GM23338 (cell line): ENCODE results near the gene PDIA2. TPM values are rescaled to one million over a fixed set of nuclear protein-coding genes. Genes with fewer than 3 reads are reported as not detected.
"Not testable (repeated sequence)": the region's sequence is repeated elsewhere in the genome, so short reads cannot be mapped to it uniquely, and the experiment has no call there.

ENCODE experiments used
- ATAC-seq: fragments of 200-7000 bp; cut with Tn5 transposase; 3 replicates; pipeline ENCODE4 v1.9.1; 2020
- DNase-seq: peaks from one replicate; pipeline ENCODE4 v3.0.0-alpha.2; 2015; ENCODE audit warnings: low spot score
- H2AFZ ChIP-seq: fragments of 200-600 bp; sonication (generic); 2 replicates; pipeline ENCODE4 v1.8.0; 2016; ENCODE audit warnings: antibody characterized with exemption, mild to moderate bottlenecking, moderate library complexity
- H3F3A ChIP-seq: fragments of 200-600 bp; sonication (generic); replicated peaks from 2 replicates; pipeline ENCODE4 v1.8.0; 2017; ENCODE audit warnings: antibody characterized with exemption, mixed run types, low read depth
- H3K27ac ChIP-seq: fragments of 200-600 bp; sonication (generic); 2 replicates; pipeline ENCODE4 v1.6.1; 2016; ENCODE audit warnings: low read depth
- H3K27me3 ChIP-seq: fragments of 200-600 bp; sonication (generic); 2 replicates; pipeline ENCODE4 v1.8.0; 2016; ENCODE audit warnings: mild to moderate bottlenecking, mixed run types, moderate library complexity; ENCODE audit not compliant: insufficient read depth
- H3K36me3 ChIP-seq: fragments of 200-600 bp; sonication (generic); 2 replicates; pipeline ENCODE4 v1.8.0; 2016; ENCODE audit warnings: mild to moderate bottlenecking; ENCODE audit not compliant: insufficient read depth
- H3K4me1 ChIP-seq: fragments of 200-600 bp; sonication (generic); 2 replicates; pipeline ENCODE4 v1.8.0; 2016; ENCODE audit warnings: mild to moderate bottlenecking, moderate library complexity; ENCODE audit not compliant: insufficient read depth
- H3K4me2 ChIP-seq: fragments of 200-600 bp; sonication (generic); 2 replicates; pipeline ENCODE4 v1.7.1; 2017; ENCODE audit warnings: mixed run types
- H3K4me3 ChIP-seq: fragments of 200-600 bp; sonication (generic); 2 replicates; pipeline ENCODE4 v1.6.1; 2016; ENCODE audit warnings: mixed run types
- H3K79me2 ChIP-seq: fragments of 200-600 bp; sonication (generic); replicated peaks from 2 replicates; pipeline ENCODE4 v1.8.0; 2017; ENCODE audit warnings: mild to moderate bottlenecking; ENCODE audit not compliant: insufficient read depth
- H3K9me2 ChIP-seq: fragments of 200-600 bp; sonication (generic); 2 replicates; pipeline ENCODE4 v1.8.0; 2017; ENCODE audit not compliant: insufficient read depth
- H4K20me1 ChIP-seq: fragments of 200-600 bp; sonication (generic); replicated peaks from 2 replicates; pipeline ENCODE4 v1.8.0; 2017; ENCODE audit warnings: mild to moderate bottlenecking; ENCODE audit not compliant: insufficient read depth
- H3K27ac Mint-ChIP-seq: 2 replicates; pipeline ENCODE4 v1.8.0; 2020; ENCODE audit warnings: inconsistent platforms, mild to moderate bottlenecking, moderate library complexity, mixed read lengths
- H3K27me3 Mint-ChIP-seq: 3 replicates; pipeline ENCODE4 v1.8.0; 2022; ENCODE audit warnings: low read depth, mild to moderate bottlenecking, moderate library complexity, mixed read lengths, inconsistent platforms; ENCODE audit not compliant: insufficient read depth, poor library complexity
- H3K36me3 Mint-ChIP-seq: 3 replicates; pipeline ENCODE4 v1.8.0; 2021; ENCODE audit warnings: low read depth, mild to moderate bottlenecking, inconsistent platforms, moderate library complexity, mixed read lengths
- H3K4me1 Mint-ChIP-seq: 3 replicates; pipeline ENCODE4 v1.8.0; 2020; ENCODE audit warnings: mild to moderate bottlenecking, inconsistent platforms, mixed read lengths
- H3K4me3 Mint-ChIP-seq: 3 replicates; pipeline ENCODE4 v1.8.0; 2021; ENCODE audit warnings: moderate library complexity, mild to moderate bottlenecking, inconsistent platforms, mixed read lengths
- H3K9me3 Mint-ChIP-seq: 3 replicates; pipeline ENCODE4 v1.8.0; 2020; ENCODE audit warnings: moderate library complexity, mild to moderate bottlenecking, inconsistent platforms, mixed read lengths
- CREB1 ChIP-seq: fragments of 250-450 bp; sonication (Bioruptor Pico); IDR thresholded peaks from 2 replicates; pipeline ENCODE4 v1.5.0; 2020; ENCODE audit warnings: low read depth, mild to moderate bottlenecking, moderate library complexity
- ETS1 ChIP-seq: IDR thresholded peaks from 2 replicates; pipeline ENCODE4 v1.6.1; 2016; ENCODE audit warnings: antibody characterized with exemption
- EZH2 ChIP-seq: fragments of 200-600 bp; sonication (generic); IDR thresholded peaks from one replicate; pipeline ENCODE4 v1.8.0; 2017; ENCODE audit warnings: antibody characterized with exemption, mild to moderate bottlenecking, low read depth; ENCODE audit not compliant: unreplicated experiment
- EZH2phosphoT487 ChIP-seq: fragments of 200-600 bp; sonication (generic); IDR thresholded peaks from one replicate; pipeline ENCODE4 v1.8.1; 2018; ENCODE audit warnings: antibody characterized with exemption; ENCODE audit not compliant: unreplicated experiment
- JUNB ChIP-seq: IDR thresholded peaks from one replicate; pipeline ENCODE4 v1.6.1; 2016; ENCODE audit warnings: antibody characterized with exemption; ENCODE audit not compliant: unreplicated experiment
- POLR2AphosphoS5 ChIP-seq: IDR thresholded peaks from 2 replicates; pipeline ENCODE4 v1.6.1; 2016; ENCODE audit warnings: antibody characterized with exemption, low read depth
- REST ChIP-seq: IDR thresholded peaks from one replicate; pipeline ENCODE4 v1.6.1; 2018; ENCODE audit warnings: antibody characterized with exemption; ENCODE audit not compliant: unreplicated experiment
- STAT1 ChIP-seq: IDR thresholded peaks from one replicate; pipeline ENCODE4 v1.6.1; 2016; ENCODE audit warnings: antibody characterized with exemption; ENCODE audit not compliant: unreplicated experiment
- ZNF114 ChIP-seq: fragments of 250-450 bp; sonication (Bioruptor Pico); IDR thresholded peaks from 2 replicates; pipeline ENCODE4 v1.5.0; 2020; ENCODE audit warnings: mild to moderate bottlenecking, moderate library complexity
- ZNF331 ChIP-seq: fragments of 250-450 bp; sonication (Bioruptor Pico); IDR thresholded peaks from 2 replicates; pipeline ENCODE4 v1.5.0; 2020; ENCODE audit warnings: low read depth, mild to moderate bottlenecking, moderate library complexity
- polyA plus RNA-seq: library from polyadenylated mRNA; unstranded; fragments of >200 nt; fragmentation: Nextera tagmentation; extraction: Ambion mirVana; gene quantifications from 2 replicates; pipeline ENCODE4 v1.2.1, GENCODE V29; 2016
- total RNA-seq: library from RNA; depleted of rRNA; stranded (reverse); fragments of >200 nt; shearing (Covaris generic); gene quantifications from 2 replicates; pipeline ENCODE4 v1.2.3, GENCODE V29; 2014

PDIA2 gene
- total and polyA plus RNA-seq, 2 experiments from 2014 or later: 0.39 to 0.87 TPM

GRCh38 chr16:330741-331140 lies 47.8 kb downstream of the PDIA2 start:
- no peak overlapping the region for H3K4me3 Mint-ChIP-seq
- H4K20me1 ChIP-seq: peaks cover 38% of the 10 kb centered on the region
- H3K27me3 ChIP-seq: no peaks in the 10 kb centered on the region
- H3K4me1 Mint-ChIP-seq: peaks cover 15% of the 10 kb centered on the region
- H3K27ac Mint-ChIP-seq: peak overlapping the region; percentile 52; the same call in 1 of the 2 replicates
- H2AFZ ChIP-seq: no peak overlapping the region
- peak overlapping the region; percentile 57; the same call in 1 of the 2 replicates for H3K27ac ChIP-seq
- H3K27me3 Mint-ChIP-seq: peaks cover 13% of the 10 kb centered on the region
- H3K4me2 ChIP-seq: no peak overlapping the region
- DNase-seq (no peak), ATAC-seq (no peak; the same call in 1 of the 3 replicates)
- peaks cover 5% of the 10 kb centered on the region; the same call in 1 of the 3 replicates for H3K36me3 Mint-ChIP-seq
- H3F3A ChIP-seq: 0 out of 2 replicates have a peak, but pooled peaks cover 2% of the 10 kb centered on the region
- no peak overlapping the region for H3K4me3 ChIP-seq
- no peaks in the 10 kb centered on the region for H3K9me2 ChIP-seq
- H3K79me2 ChIP-seq: peaks cover 99% of the 10 kb centered on the region
- no peaks in the 10 kb centered on the region for H3K36me3 ChIP-seq
- TF ChIP-seq EZH2phosphoT487: no peak
- no peak for TF ChIP-seq ETS1
- TF ChIP-seq ZNF114 (CRISPR knock-in tag): no peak
- TF ChIP-seq EZH2: no peak
- TF ChIP-seq STAT1: no peak
- TF ChIP-seq JUNB: no peak
- TF ChIP-seq CREB1 (CRISPR knock-in tag): no peak
- TF ChIP-seq REST: no peak
- no peak for TF ChIP-seq POLR2AphosphoS5
- TF ChIP-seq ZNF331: no peak
- H3K9me3 Mint-ChIP-seq: peaks cover 4% of the 10 kb centered on the region; the same call in 1 of the 3 replicates
- H3K4me1 ChIP-seq: peaks cover 4% of the 10 kb centered on the region; the same call in 1 of the 2 replicates

- not testable (repeated sequence) for H2AFZ ChIP-seq, H3K4me3 ChIP-seq, H3K36me3 ChIP-seq, ATAC-seq, H3K4me2 ChIP-seq, H3K27me3 ChIP-seq, H3K36me3 Mint-ChIP-seq, H3K9me3 Mint-ChIP-seq, H3K9me2 ChIP-seq, DNase-seq, H3F3A ChIP-seq, H3K4me1 ChIP-seq, H3K27ac Mint-ChIP-seq, H3K4me3 Mint-ChIP-seq
- peaks cover 40% of the 10 kb centered on the region for H4K20me1 ChIP-seq
- peaks cover 14% of the 10 kb centered on the region for H3K4me1 Mint-ChIP-seq
- peaks cover 13% of the 10 kb centered on the region for H3K27me3 Mint-ChIP-seq
- peak overlapping the region; percentile 57; the same call in 1 of the 2 replicates for H3K27ac ChIP-seq
- peaks cover 100% of the 10 kb centered on the region for H3K79me2 ChIP-seq
Observed at GRCh38 chr16:331181-331814, 48.3 kb downstream of the PDIA2 start.
